ENCODE data around the gene RGR.
A peak's percentile ranks its signal among the peaks of the same experiment; 100 is the strongest.

RGR gene

GRCh38 chr10:84244651-84245270, at the start of gene RGR:
RGR (plus strand) TSS chr10:84245053; CDS start chr10:84245091, 38 bp downstream.
- DNase-seq: no peak

GRCh38 chr10:84196083-84196482, 48.8 kb upstream of the RGR start:
- DNase-seq: peak; percentile 58

GRCh38 chr10:84196941-84197340, 47.9 kb upstream of the RGR start:
- DNase-seq: no peak

- no peak for DNase-seq
Measured at GRCh38 chr10:84197643-84198042, 47.2 kb upstream of the RGR start.

GRCh38 chr10:84198206-84198915, 46.5 kb upstream of the RGR start:
- no peak for DNase-seq

- DNase-seq: no peak
Measured at GRCh38 chr10:84200537-84201243, 44.2 kb upstream of the RGR start.

GRCh38 chr10:84201244-84201606, 43.6 kb upstream of the RGR start:
- no peak for DNase-seq

- DNase-seq: no peak
Measured at GRCh38 chr10:84201682-84202081, 43.2 kb upstream of the RGR start.

GRCh38 chr10:84202349-84202748, 42.5 kb upstream of the RGR start:
- no peak for DNase-seq

GRCh38 chr10:84204122-84204521, 40.7 kb upstream of the RGR start:
- DNase-seq: no peak

GRCh38 chr10:84204610-84205009, 40.2 kb upstream of the RGR start:
- no peak for DNase-seq

GRCh38 chr10:84205049-84205852, 39.6 kb upstream of the RGR start:
- DNase-seq: peak; percentile 11

- no peak for DNase-seq
Measured at GRCh38 chr10:84205853-84206525, 38.9 kb upstream of the RGR start.

- no peak for DNase-seq
Measured at GRCh38 chr10:84208023-84208422, 36.8 kb upstream of the RGR start.

GRCh38 chr10:84211566-84211965, 33.3 kb upstream of the RGR start:
- no peak for DNase-seq

GRCh38 chr10:84212014-84212413, 32.8 kb upstream of the RGR start:
- no peak for DNase-seq

- DNase-seq: no peak
Measured at GRCh38 chr10:84213076-84213475, 31.8 kb upstream of the RGR start.

GRCh38 chr10:84214046-84214572, 30.7 kb upstream of the RGR start:
- DNase-seq: no peak

- no peak for DNase-seq
Measured at GRCh38 chr10:84214612-84215235, 30.1 kb upstream of the RGR start.

- DNase-seq: no peak
Measured at GRCh38 chr10:84216834-84217233, 28.0 kb upstream of the RGR start.

GRCh38 chr10:84217746-84218145, 27.1 kb upstream of the RGR start:
- DNase-seq: no peak

- DNase-seq: no peak
Measured at GRCh38 chr10:84221916-84222315, 22.9 kb upstream of the RGR start.

Data from NCI-H1105 (cell line).